HG02870 (cell line): ENCODE results near the gene RPS27.

ENCODE experiments used
- ATAC-seq: cut with Tn5 transposase; IDR thresholded peaks from one replicate; pipeline ENCODE4 v1.9.1; 2021; ENCODE audit warnings: mild to moderate bottlenecking, moderate library complexity; ENCODE audit not compliant: unreplicated experiment

The RPS27 gene

DNA sequence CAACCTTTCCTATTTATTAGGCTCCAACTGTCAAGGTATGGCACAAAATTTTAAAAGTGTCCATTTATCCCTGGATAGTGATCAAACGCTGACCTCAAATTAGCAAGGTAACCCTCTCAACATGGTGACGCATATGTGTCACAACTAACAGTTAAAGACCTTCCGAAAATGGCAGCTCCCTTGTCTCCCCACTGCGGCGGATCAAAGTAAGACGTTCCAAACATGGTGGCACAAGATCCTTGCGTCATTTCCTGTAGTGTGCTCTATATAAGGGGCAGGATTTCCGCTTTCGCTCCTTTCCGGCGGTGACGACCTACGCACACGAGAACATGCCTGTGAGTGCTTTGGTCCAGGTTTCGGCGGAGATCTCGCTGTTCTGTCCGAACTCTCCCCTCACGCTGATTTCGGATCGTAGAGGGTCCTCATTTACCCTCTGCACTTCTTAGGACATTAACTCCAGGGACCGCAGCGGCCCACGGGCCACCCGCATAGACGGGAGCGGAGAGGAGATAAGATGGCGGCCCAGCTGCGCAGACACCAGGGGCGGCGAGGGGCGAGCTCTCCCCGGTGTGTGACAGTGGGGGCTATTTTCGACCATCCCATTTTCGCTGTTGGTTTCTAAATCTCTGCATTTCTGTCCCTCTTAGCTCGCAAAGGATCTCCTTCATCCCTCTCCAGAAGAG, at the start of gene RPS27:
Gene RPS27, plus strand, starts transcription at position 295 of the 683 bp plus-strand sequence. Its CDS starts 35 bp downstream, at position 330.
- peak; percentile 77 for ATAC-seq

DNA sequence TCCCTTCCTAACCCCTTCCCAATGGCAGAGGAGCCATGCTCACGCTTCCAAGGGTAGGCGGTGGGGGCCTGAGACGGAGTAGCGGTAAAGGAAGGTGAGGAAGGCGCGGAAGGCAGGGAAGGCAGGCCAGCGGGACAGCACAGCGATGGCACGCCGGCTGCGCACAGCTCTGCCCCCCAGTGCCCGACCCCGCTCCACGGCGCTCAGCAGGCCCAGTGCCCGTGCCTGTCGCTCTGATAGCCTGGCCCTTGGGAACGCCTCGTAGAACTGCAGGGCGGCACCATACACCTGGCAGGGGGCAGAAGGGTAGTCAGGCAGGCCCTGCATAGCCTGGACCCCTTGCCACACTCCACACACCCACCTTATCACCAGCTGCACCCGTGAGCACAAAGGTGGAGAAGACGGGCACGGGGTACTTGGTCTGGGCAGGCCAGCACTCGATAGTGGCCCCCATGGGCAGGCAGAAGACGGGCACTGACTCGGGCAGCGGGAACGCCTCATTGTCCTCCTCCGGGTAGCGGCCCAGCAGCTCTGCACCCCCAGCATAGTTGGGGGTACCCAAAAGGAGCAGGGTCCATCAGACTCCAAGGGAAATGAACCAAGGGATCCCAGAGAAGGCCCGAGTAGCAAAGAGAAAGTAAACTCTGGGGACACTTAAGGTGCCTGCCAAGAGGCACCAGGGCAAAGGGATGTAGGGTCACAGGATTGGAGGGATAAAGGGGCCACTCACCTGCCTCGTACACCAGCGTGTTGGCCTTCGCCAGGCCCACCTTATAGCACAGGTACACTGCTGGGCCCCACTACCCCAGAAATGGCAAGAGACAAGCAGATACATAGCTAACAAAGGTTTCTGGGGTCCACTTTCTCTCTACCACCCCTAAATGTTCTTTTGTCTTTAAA, 48.5 kb upstream of the RPS27 start:
- ATAC-seq: no peak

DNA sequence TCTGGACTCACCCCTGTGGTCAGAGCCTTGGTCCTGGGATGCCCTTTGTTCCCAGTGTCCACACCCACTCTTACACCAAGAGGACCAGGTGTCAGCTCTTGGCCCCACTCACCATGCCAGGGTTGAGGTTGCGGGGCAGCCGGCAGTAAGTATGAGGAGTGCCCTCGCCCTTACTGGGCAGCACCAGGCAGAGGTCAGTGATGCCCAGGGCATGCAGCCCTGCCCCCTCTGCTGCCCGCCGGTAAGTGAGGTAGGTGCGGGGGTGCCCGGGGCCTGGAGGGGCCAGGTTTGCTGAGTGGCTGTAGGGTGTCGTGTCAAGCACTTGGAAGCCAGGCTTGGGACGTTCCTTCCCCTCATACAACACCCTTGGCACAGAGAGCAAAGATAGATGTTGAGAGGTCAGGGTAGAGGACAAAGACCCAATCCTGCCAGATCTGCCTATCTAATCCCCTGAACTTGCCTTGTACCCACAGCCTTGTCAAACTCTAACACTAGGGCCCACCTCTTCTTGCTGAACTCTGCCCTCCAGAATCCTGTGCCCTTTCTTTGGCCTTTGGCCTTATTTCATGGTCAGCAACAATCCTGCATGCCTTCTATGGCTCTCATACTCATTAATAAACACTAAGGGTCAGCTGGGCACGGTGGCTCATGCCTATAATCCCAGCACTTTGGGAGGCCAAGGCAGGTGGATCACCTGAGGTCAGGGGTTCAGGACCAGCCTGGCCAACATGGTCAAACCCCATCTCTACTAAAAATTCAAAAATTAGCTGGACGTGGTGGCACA, 47.6 kb upstream of the RPS27 start:
- ATAC-seq: no peak

DNA sequence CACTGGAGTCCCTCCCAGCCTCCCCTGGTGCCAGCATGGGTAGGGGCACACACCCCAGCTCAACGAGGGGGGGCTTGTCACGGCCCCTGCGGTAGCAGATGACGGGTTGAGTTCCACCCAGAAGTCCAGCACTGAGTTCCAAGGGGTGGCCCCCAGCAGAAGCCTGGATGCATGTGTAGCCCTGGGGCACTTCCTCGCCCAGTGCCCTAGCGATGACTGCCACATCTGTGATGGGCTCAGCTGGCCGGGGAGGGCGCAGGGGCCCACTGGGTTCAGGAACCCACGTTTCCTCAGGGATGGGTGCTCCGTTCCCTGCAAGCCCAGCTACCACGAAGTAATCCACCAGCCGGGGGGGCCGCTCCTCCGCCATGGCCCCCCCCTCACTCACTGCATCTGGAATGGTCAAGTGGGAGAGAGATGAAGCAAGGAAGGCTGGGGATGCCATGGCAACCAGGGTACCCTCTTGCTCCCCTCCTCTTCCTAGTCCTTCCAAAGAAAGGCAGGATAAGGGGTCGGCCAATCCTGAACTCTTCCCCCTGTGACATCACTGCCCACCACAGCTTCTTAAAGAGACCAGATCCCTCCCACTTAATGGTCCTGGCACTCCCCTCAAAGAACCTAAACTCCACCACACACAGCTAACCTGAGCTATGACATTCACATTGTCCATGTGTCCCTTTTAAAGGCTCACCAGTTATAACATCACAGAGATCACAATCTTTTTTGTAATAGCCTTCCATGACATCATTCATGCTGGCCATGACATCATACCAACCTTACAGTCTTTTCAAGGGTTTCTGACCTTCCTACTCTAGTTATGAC, 46.3 kb upstream of the RPS27 start:
- ATAC-seq: no peak

DNA sequence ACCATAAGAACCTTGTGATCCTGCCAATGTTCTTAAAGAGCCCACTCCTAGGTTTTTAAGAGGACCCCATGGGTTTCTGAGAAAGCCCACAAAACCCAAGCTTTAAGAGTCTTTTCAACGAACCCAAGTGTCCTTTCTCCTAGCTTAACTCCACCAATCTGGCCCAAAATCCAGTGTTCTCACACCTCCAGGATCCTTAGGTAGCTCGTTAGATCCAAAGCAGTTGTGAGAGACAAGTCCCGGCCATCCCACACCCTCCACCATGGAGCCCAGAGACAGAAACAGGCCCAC, 45.8 kb upstream of the RPS27 start:
- no peak for ATAC-seq

DNA sequence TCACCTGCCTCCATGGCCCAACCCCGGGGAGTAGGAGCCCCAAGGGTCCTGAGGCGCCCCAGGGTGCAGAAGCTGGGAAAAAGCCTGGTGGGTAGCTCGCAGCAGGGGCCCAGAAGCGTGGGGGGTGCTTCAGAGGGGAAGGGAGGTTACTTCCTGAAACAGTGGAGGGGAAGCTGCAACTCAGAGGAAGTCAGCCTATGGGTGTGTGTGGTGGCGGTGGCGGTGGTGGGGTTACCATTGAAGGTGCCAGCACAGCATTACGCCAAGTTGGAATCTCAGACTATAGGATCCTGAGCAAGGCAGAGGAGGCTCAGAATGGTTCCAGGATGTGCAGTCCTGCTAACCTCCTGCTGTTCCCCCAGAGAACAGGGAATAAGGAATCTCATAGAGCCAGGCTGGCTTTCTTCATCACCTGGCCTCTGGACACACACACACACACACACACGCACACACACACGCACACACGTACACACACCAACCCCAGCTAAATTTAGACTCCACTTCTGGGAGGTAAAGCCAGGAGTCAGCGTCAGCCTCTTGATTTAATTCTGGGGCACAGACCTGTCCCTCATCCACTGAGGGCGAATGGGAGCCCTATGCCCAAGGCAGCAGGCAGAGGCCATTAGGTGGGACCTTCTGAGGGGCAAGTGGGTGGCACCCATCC, 45.3 kb upstream of the RPS27 start:
- ATAC-seq: no peak

DNA sequence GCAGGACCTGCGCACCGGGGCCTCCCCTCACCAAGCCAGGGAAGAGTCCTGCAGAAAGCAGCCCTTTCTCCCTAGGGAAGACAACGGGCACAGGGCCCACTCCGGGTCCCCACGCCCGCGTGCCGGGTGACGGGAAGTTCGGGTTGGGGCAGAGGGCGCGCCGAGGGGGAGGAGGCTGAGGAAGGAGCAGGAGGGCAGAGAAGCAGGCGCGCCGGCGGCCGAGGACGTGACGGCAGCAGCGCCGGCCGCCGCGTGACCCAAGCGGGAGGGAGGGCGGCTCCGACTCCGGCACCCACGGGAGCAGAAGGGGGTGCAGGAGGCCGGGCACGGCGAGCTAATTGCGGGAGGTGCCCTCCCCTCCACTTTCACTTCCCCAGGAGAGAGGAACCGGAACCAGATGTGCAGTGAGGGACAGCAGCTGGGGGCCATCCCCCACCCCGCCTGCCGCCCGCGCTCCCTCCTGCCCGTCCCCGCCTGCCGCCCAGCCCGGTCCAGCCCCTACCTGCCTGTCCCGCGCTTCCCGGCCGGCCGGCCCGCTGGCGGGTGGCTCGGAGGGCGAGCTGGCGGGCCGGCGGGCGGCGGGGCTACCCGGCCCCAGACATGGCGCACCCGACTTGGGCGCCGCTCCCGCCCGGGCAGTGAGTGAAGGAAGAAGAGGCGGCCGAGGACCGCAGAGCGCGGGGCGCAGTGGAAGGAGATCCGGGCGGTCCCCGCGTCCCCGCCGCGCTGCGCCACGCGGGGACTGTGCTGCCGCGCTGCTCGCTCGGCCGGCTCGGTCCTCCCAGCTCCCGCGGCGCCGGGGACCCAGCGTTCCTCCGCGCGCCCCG, 44.6 kb upstream of the RPS27 start:
- peak; percentile 58 for ATAC-seq

DNA sequence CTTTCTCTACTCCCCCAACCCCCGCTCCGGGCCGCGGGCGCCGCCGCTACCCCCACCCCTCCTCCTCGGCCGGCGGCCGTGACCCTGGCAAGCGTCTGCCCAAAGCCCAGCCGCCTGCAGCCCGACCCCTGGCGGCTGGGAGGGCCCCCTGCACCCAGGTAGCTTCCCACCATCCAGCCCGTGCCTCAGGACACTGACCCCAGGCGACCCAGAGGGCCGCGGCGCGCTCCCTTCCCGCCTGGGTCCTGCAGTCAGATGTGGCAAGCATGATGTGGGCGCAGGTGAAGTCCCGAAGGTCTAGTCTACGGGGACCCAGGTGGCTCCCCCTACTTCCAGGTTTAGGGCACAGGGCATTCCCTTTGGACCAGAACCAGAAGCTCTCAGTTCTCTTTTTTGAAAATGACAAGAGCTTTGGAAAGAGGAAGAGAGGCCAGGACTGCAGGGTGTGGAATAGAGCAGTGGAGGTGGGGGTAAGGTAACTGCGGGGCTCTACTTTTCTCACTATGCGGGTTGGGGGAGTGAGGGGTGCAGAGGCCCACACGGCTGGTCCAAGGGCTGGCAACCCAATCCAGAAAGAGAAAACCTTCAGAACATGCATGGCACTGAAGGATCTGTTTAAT, 43.8 kb upstream of the RPS27 start, which contains the start of gene DENND4B:
Gene DENND4B, minus strand, starts transcription at position 97 of the 620 bp plus-strand sequence. CDS start 2,344 bp downstream, outside the sequence.
- ATAC-seq: peak; percentile 60

DNA sequence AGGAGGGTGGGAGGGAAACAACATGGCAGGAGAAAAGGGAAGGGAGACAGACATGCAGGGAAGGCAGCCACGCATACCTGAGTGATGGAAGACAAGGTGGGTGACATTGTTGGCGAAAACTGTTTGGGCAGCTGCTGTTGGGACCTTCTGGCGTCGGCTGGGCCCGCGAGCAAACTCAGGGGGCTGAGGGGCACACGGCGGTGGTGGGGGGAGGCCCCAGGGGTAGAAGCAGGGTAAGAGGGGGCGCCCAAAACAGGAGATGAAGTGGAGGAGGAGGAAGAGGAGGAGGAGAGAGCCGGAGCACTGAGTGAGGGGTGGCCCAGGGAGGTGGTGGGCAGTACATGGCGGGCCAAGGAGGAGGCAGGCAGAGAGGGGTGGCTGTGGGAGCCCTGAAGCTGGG, 39.4 kb upstream of the RPS27 start:
- no peak for ATAC-seq

DNA sequence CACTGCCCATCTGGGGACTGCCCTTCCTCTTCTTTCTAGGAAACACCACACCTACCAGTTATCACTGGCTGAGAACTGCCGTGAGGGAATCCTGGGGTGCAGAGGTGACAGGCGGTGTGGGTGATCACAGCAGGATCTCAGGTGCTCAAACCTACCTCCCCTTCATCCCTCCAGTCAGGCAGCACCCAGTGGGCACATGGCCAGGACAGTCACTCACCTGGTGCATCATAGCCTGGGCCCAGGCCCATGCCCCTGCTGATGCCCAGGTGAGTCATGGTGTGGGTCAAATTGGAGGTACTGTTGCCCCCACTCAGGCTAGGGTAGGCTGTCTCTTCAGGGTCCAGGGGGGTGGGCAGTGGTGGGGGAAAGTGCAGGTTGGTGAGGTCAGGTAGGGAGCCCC, 38.8 kb upstream of the RPS27 start:
- ATAC-seq: no peak

DNA sequence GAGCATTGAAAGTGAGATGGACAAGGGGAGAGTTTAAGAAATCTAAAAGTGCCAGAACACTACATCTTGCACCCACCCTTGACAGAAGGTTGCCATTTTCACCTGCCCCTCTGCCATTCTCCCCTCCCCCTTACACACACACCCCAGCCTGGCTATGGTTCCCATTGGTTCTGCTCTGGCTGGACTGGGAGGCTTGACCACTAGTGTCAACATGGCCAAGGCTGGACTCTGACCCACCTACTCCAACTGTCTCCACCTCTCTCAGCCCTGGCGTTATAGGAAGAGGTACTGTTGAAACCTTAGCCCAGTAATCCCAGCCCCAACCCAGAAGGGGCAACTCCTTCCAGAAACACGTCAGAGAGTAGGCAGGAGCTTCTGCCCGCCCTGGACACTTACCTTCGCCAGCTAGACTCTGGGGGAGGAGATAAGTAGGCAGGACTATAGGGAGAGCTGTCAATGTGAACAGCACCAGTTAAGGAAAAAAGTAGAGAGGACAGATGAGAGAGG, 36.6 kb upstream of the RPS27 start:
- no peak for ATAC-seq

DNA sequence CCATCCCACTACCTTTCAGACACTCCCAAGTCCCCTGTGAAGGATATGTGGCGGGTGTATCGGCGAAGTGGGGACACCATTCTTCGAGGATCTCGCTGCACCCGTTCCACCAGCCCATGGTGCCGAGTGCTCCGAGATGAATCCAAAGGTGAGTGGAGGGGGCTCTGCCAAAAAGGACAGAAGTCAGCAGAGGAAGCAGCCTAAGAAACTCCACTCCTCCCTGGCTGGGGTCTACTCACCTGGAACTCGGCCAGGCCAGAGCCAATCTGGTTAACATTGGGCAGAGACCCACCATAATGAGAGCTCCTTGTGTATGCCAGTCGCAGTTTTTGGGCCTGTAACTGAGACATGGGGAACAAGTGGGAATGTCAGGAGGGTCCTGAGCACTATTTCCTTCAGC, 35.7 kb upstream of the RPS27 start:
- no peak for ATAC-seq

DNA sequence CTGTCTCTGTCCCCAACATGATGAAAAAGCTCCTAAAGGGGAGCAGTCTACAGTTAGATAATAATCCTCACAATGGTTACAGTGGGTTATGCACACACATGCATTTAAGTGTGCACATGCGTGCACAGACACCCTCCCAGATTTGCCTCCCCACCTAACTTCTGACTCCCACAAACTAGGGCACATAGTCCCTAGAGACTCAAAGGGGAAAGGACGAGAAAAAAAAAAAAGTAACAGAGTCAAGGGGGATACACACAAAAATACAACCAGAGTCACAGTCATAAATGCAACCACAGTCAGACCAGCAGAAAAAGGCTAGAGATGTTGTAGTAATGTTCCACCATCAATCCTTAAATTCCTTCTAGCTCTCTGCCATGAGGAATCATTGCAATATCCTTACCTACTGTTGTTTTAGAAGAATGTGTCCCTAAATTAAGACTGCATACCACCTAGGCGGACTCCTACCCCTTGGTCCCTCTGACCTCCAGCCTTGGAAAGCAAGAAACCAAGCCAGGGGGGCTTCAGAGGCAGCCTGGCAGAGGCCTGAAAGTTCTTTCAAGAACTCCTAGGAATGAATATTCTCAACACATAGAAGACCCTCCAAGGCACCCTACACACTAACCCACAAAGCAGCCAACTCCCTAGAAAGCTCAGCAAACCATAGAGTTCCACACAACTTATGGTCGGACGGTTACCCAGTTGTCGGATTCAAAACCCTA, 33.4 kb upstream of the RPS27 start:
- ATAC-seq: no peak

DNA sequence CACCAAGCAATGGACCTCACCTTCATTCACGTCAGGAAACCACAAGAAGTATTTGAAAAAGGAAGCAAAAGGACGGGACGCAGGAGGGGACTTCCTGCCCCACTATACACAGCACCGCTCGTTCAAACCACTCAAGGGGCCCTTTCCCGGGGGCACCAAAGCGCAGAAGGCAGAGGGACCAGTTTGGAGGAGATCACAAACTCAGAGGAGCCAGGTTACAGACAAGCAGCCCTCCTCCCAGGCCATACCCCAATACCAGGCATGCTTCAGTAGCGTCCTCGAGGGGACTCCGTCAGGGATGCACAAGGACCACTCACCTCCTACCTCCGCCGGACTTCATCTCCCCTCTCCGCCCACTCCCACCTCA, 32.8 kb upstream of the RPS27 start:
- no peak for ATAC-seq

DNA sequence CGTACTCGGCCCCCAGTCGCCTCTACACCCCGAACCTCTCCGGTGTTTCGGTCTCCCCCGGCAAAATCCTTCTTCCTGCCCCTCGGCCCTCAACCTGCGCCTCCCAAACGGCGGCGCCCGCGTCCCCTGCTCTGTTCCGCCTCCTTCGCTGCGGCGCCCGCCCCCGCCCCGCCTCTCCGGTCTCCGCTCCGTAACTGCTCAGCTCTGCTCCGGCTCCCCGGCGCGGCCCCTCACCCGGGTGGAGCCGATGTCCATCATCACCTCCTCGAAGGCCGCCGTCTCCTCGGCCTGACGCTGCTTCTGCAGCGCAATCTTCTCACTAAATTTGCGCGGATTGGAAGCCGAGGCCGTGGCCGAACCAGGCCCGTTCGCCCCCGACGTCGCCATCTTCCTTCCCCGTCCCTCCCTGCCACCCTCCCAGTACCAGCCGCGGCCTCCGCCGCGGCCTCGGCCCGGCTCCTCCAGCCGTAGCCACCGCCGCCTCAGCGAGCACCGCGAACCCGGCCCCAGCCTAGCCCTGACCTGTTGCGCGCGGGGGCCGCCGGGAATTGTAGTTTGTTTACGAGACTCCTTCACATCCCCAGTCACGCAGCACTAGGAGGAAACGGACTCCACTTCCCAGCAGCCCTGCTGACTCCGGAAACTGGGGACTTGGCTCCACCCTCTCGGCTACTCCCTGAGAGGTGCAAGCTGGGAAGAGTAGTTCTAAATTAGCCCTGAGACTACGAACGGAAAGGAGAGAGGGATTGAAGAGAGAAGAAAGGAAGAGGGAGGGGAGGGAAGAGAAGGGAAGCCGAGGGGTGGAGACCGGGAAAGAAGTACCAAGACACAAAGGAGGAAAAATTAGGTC, 32.2 kb upstream of the RPS27 start, which contains the start of gene CRTC2:
Gene CRTC2, minus strand, starts transcription at position 502 of the 850 bp plus-strand sequence. Its CDS starts 115 bp downstream, at position 387.
- peak; percentile 67 for ATAC-seq

DNA sequence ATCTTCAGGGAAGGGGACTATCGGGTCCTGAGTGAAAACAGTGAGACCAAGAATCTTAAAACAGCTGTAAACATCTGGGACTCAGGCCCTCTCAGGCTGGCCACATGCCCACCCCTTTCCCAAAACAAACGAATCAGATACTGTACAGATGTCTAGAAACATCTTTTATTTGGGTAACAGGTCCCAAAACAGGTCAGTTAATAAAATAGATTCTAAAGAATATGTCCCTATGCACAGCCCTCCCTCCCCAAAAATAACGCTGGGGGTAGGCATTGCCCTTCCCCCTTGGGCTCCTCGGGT, 31.7 kb upstream of the RPS27 start:
- no peak for ATAC-seq

DNA sequence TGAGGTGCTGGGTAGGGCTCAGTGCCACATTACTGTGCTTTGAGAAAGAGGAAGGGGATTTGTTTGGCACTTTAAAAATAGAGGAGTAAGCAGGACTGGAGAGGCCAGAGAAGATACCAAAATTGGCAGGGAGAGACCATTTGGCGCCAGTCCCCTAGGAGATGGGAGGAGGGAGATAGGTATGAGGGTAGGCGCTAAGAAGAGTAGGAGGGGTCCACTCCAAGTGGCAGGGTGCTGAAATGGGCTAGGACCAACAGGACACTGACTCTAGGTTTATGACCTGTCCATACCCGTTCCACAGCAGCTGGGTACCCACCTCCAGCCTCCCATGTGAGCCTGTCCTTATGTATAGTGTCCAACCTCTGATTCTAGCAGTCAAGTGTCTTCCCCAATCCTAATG, 31.1 kb upstream of the RPS27 start:
- ATAC-seq: no peak
